Measurements from ENCODE around the gene GPR153. TPM values are rescaled to one million over a fixed set of nuclear protein-coding genes. Genes with fewer than 3 reads are reported as not detected.
A peak's percentile ranks its signal among the peaks of the same experiment; 100 is the strongest.

The GPR153 gene
- total RNA-seq, 4 donors from 2014 or later = 3.3 to 162 (median 121) TPM

DNA sequence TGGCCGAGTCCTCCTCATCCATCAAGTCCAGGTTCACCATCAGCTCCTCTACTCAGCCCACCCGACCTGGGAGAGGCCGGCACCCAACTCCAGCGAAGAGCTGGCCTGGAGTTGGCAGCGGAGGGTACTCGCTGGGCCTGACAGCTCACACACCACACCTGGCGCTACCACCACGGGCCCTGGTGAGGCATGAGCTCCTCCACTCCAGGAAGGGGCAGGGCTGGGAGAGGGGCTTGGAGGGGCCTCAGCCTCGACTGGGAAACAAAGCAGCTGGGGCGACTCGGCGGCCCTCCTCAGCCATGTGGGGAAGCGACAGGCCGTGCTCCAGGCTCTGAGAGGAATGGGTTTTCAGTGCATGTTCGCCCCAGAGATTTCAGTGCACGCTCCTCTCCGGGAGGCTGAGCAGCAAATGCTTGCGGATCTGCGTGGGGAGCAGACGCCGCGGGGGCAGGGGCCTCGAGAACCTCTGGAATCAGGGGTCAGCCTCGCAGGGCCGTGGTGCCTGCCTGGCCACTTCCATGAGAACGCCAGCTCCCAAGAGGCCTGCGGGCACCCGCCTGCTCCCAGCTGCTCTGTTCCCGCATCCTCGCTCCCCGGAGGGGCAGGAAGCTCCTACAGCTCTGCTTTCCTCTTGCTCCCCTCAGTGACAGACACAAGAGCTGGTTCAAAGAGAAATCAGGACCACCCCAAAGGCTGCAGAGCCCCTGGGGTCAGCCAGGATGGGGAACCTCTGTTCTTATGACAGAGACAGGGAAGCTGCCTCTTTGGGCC is 18.9 kb upstream of the GPR153 start:
- Histone ChIP-seq H3K36me3 (peaks cover 0 to 5% (median 0%) of the 10 kb centered on the region in 3 donors), H3K4me3 (no peak overlapping the region), H3K27ac (no peak overlapping the region), H3K27me3 (no peaks in the 10 kb centered on the region), H3K4me1 (peaks cover 0 to 34% (median 0%) of the 10 kb centered on the region in 4 donors), H3K9me3 (no peaks in the 10 kb centered on the region)
- DNase-seq = no peak
- TF ChIP-seq, protein P1, sequence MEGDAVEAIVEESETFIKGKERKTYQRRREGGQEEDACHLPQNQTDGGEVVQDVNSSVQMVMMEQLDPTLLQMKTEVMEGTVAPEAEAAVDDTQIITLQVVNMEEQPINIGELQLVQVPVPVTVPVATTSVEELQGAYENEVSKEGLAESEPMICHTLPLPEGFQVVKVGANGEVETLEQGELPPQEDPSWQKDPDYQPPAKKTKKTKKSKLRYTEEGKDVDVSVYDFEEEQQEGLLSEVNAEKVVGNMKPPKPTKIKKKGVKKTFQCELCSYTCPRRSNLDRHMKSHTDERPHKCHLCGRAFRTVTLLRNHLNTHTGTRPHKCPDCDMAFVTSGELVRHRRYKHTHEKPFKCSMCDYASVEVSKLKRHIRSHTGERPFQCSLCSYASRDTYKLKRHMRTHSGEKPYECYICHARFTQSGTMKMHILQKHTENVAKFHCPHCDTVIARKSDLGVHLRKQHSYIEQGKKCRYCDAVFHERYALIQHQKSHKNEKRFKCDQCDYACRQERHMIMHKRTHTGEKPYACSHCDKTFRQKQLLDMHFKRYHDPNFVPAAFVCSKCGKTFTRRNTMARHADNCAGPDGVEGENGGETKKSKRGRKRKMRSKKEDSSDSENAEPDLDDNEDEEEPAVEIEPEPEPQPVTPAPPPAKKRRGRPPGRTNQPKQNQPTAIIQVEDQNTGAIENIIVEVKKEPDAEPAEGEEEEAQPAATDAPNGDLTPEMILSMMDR (IDR thresholded peaks at IDR 0.05) = no peak
- TF ChIP-seq POLR2A (IDR thresholded peaks at IDR 0.05) = no peak

DNA sequence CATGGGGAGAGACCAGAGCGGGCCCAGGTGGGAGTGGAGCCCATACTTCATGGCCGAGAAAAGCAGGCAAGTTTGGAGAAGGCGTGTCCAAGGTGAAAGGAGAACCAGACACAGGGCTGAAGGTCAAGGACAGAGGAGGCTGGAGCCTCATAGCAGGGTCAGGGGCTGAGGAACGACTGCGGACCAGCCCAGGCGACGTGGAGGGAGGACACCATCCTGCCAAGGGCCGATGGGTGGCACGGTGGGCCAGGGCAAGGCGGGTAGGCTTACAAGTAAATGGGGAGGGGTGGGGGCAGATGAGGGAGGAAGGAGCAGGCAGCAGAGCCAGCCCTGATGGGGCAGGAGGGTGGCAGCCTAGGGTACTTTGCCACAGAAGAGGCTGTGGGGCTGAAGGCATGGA is 18.2 kb upstream of the GPR153 start:
- Histone ChIP-seq H3K9me3 (no peaks in the 10 kb centered on the region), H3K4me3 (no peak overlapping the region), H3K27ac (no peak overlapping the region), H3K4me1 (peaks cover 0 to 34% (median 0%) of the 10 kb centered on the region in 4 donors), H3K27me3 (no peaks in the 10 kb centered on the region), H3K36me3 (peaks cover 0 to 5% (median 0%) of the 10 kb centered on the region in 3 donors)
- TF ChIP-seq, protein P1 (IDR thresholded peaks at IDR 0.05) = no peak
- no peak for TF ChIP-seq POLR2A (IDR thresholded peaks at IDR 0.05)
- no peak for DNase-seq

DNA sequence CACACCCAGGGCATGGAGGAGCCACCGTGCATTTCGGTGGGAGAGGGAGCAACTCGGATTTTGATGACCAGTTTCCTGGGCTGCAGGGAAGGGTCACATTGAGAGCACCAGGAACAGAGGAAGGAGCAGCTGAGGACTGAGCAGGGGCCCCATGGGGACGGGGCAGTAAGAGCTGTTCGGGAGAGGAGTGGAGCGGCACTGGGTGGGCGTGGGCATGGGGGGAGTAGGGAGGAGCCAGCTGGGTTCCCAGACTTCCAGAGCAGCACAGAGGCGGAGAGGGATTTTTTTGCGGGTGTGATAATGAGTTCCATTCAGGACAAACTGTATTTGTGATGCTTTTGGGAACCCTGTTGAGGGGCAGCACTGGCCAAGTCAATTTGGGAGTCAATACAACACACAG is 17.4 kb upstream of the GPR153 start:
- DNase-seq = no peak
- Histone ChIP-seq H3K9me3 (no peaks in the 10 kb centered on the region), H3K4me3 (no peak overlapping the region), H3K27me3 (no peaks in the 10 kb centered on the region), H3K36me3 (peaks cover 0 to 5% (median 0%) of the 10 kb centered on the region in 3 donors), H3K4me1 (peaks cover 0 to 39% (median 0%) of the 10 kb centered on the region in 4 donors), H3K27ac (peak overlapping the region in 1 of 4 donors; percentile 13)
- TF ChIP-seq, protein P1 (IDR thresholded peaks at IDR 0.05) = no peak
- no peak for TF ChIP-seq POLR2A (IDR thresholded peaks at IDR 0.05)

DNA sequence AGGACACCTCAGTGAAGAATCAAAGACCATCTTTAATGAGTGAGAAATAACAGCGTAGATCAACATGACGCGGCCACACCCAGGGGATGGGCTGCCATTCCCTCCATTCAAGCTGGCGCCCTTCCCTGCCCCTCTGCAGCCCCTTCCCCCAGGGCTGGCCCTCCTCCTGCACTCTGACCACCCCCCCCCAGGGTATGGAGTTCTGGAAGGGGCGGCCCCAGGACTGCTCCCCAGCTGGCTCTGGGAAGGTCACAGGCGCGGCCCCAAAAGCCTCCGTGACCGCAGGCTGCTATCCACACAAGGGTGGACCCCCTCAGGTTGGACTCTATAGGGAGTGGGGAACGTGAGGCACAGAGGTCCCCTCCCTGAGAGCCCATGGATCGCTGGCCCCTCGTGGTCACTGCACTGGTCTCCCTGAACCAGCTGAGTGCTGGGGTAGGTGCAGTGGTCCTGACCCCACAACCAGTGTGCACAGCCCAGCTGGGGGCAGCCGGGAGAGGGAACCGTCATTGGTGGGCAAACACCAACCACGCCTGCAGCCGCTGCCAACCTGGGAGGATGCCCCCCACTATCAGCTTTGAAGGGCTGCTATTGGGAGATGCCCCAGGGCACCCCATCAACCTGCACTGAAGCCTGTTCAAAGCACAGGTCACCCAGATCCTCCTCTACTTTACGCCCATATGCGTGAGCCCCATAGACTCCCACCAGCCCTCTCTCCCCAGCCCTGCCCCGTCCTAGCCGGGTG is 16.1 kb upstream of the GPR153 start:
- no peak for DNase-seq
- Histone ChIP-seq H3K27ac (peak overlapping the region in 2 of 4 donors; percentile 44 to 71), H3K27me3 (no peaks in the 10 kb centered on the region), H3K9me3 (no peaks in the 10 kb centered on the region), H3K36me3 (peaks cover 0 to 5% (median 0%) of the 10 kb centered on the region in 3 donors), H3K4me1 (peaks cover 0 to 42% (median 0%) of the 10 kb centered on the region in 4 donors), H3K4me3 (no peak overlapping the region)
- TF ChIP-seq, protein P1 (IDR thresholded peaks at IDR 0.05) = no peak
- TF ChIP-seq POLR2A (IDR thresholded peaks at IDR 0.05) = no peak

DNA sequence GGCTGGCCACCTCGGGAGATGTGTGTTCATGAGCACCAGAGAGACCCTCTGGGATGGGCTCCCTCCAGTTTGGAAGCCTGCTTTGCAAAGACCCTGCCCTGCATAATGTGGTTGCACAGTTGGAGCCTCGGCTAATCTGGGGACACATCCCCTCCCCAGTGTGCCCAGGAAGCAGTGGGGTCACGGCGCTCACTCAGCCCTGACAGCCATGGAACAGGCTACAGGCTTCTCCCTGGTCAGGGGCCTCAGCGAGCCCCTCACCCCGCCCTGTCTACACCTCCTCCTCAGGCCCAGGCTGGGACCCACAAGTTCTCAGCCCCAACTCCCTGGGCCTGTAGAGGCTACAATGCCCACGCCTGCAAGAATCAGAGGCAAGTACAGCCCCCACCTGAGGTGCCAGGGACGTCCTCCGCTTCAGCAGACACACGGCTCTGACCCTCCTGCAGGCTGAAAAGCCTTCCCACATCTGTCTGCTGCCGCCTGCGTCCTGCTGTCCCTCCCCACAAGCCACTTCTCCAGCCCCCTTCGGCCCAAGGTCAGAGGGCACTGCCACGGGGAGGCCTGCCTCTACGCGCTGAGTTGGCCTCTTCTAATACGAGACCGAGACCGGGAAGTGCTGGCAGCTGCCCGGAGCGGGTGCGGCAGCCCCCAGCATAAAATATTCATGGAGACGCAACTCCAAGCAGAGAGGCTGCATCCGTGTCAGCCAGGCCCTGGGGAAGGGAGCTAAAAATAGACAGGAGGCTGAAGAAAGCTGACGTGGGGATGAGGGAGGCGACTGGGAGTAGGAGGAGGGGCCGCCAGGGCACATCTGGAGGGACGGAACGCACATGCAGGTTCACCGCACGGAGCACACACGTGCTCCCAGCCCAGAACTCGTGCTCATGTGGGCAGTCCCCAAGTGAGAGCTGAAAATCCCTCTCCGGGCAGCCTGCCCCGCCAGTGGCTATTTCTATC is 15.2 kb upstream of the GPR153 start:
- DNase-seq = peak in 2 of 3 donors; percentile 55 to 67
- Histone ChIP-seq H3K4me3 (no peak overlapping the region), H3K27me3 (no peaks in the 10 kb centered on the region), H3K9me3 (no peaks in the 10 kb centered on the region), H3K36me3 (peaks cover 0 to 5% (median 0%) of the 10 kb centered on the region in 3 donors), H3K27ac (peak overlapping the region; percentile 1 to 71 (median 24)), H3K4me1 (peaks cover 0 to 44% (median 0%) of the 10 kb centered on the region in 4 donors)
- no peak for TF ChIP-seq POLR2A (IDR thresholded peaks at IDR 0.05)
- TF ChIP-seq, protein P1 (IDR thresholded peaks at IDR 0.05) = no peak

Measured in Peyer's patch (tissue), 4 donors.